GM21825 (cell line): Measurements from ENCODE around the gene PPRC1.
"Not testable (repeated sequence)": the region's sequence is repeated elsewhere in the genome, so short reads cannot be mapped to it uniquely, and the experiment has no call there.

ENCODE experiments used
- ATAC-seq: cut with Tn5 transposase; IDR thresholded peaks from one replicate; pipeline ENCODE4 v1.9.1; 2021; ENCODE audit warnings: mild to moderate bottlenecking, moderate library complexity; ENCODE audit not compliant: unreplicated experiment

The PPRC1 gene

DNA sequence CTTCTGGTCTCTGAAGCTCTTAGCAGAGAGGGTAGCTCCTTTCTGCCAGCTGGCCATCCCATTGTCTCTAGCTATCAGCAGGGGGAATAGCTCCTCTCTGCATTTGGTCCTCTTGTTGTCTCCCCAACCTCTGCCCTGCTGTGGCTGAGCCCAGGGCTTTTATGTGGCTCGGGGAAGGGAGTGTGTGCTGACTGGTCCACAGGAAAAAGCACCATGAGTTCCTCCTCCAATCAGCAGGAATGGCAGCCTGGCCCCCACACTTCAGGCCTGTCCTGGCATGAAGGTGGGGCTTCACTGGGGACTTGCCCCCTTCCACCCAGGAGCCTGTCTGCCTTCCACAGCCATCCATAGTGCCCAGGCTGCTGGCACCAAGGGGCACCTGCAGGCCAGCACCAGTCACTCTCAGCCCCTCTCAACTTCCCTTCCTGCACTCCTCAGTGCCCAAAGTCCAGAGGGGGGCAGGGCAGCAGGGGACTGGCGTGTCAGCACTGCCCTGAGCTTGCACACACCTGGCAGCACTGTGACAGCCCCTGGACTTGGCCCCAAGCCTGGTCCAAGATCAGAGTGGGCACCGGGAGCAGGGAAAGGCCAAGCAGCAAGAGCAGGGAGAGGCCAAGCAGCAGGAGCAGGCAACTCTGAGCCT lies 55.6 kb downstream of the PPRC1 start:
- ATAC-seq = no peak

DNA sequence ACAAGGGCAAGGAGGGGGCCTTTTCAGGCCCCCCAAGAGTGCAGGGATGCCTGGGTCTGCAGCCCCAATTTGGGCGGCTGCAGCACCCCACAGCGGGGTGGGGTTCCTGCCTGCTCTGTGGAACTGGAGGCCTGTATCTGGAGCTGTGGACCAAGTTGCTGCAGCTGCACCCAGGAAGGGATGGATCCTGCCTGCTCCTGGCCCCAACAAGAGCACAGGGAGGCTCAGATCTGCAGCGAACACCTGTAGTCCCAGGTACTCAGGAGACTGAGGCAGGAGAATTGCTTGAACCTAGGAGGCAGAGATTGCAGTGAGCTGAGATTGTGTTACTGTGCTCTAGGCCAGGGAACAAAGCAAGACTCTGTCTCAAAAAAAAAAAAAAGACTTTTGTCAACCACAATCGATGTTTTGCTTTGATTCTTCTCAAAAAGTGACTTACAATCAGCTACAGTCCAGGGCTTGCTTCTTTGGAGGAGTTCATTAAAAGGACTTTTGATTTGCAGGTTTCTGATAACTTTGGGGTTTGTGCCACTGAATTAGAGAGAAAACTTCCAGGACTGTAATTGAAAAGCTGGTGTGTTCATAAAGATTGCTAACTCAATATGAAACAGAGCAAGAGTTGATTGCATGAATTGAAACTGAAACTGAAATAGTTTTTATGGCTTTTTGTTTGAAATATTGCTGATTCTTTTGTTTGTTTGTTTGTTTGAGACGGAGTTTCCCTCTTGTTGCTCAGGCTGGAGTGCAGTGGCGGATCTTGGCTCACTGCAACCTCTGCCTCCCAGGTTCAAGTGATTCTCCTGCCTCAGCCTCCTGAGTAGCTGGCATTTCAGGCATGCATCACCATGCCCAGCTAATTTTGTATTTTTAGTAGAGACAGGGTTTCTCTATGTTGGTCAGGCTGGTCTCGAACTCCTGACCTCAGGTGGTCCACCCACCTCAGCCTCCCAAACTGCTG lies 56.4 kb downstream of the PPRC1 start:
- not testable (repeated sequence) for ATAC-seq

DNA sequence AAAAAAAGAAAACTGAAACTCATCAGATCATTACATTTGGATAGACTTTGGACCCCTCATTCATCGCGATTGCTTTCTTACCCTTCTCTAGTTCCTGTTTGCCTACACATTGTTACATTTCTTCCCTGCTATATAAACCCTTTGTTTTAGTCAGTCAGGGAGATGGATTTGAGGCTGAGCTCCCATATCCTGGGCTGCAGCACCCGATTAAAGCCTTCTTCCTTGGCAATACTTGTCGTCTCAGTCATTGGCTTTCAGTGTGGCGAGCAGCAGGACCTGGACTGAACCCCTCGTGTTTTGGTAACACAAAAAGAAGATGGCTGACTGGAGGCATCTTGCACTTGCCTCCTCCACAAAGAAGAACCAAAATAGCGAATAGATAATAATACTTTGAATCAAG lies 59.1 kb downstream of the PPRC1 start:
- ATAC-seq = no peak

DNA sequence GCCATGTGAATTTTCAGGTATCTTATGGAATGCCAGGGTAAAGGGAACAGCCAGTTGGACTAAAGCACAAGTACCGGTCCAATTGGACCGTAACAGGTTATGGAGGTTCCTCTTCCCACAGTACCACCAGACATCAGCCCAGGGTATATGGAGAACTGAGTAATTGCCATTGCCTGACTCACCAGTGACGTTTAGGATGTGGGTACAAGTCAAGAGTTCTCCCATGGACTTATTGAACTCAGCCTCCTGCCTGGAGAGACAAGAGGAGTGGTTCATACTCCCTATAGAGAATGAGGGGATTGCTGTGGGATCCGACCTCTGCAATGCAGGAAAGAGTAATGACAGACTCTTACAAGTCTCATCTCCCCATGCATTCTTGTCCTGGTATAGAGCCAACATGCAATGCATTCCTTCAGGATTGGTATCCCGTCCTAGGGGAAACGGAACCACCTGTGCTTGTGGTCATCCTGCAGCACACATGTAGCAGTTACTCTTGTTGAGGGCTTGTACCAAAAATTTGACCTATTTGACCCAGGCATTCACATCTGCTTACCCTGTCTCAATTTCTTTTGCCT lies 62.5 kb downstream of the PPRC1 start:
- ATAC-seq = no peak

DNA sequence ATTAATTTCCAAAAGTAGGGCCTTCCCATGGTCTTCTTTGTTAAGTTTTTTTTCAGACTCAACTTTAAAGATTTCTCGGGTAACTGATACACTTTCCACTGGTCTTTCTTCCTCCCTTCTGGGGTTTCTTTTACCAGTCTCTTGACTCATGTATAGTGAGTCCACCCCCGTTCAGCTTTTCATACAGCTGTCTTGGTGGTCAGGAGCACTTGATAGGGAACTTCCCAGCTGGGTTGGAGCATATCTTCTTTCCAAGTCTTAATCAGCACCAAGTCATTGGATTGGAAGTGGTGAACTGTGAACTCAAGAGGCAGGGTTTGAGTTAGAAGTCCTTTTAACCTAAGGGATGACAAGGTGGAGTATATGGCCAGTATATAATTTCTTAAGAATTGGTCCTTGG lies 64.1 kb downstream of the PPRC1 start:
- no peak for ATAC-seq

DNA sequence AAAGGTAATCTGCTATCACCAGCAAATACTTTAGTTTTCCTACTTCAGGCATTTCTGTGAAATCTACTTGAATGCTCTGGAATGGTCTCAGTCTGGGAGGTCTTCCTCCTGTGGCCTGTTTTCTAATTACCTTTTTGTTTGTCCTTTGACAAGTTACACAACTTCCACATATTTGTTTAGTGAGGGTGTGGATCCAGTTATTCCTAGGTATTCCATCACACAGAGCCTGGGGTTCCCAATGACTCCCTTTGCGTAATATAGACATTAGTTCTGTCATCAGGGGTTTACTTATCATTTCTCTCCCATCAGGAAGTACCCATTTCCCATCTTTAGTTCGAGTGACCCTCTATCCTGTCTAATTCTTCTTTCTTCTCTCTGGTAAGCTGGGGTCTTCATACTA lies 65.2 kb downstream of the PPRC1 start:
- no peak for ATAC-seq
